ENCODE measurements around the gene SLC10A1. TPM values are rescaled to one million over a fixed set of nuclear protein-coding genes. Genes with fewer than 3 reads are reported as not detected.

SLC10A1 gene
- total and polyA plus RNA-seq, 2 of the 4 experiments (the other 2 are of a cell fraction) = 0.03 TPM; not detected in 1

- no peak overlapping the region for H2AFZ ChIP-seq (replicated peaks; ENCODE audit: low read length, poor library complexity)
- H4K91ac ChIP-seq (ENCODE audit: insufficient read depth, low read depth, low read length) = no peak overlapping the region
- no peak for DNase-seq
- intact Hi-C loops (cut with micrococcal nuclease) = no loop called here
- H3K4me3 ChIP-seq (ENCODE audit: insufficient read depth, low read depth, low read length) = no peak overlapping the region
- no peak overlapping the region for H2BK5ac ChIP-seq (ENCODE audit: low read depth, low read length, poor library complexity, severe bottlenecking)
- no peak overlapping the region for H2BK120ac ChIP-seq (ENCODE audit: low read depth, low read length)
- in situ Hi-C loops (cut with MboI; ENCODE audit: low sequenced_read_pairs) = no loop called here
- H3K18ac ChIP-seq (ENCODE audit: low read depth, low read length) = no peak overlapping the region
- dilution Hi-C loops (cut with HindIII; ENCODE audit: low sequenced_read_pairs, unreplicated experiment) = no loop called here
- no peak for ATAC-seq (ENCODE audit: low read depth)
- WGBS, 2 experiments (ENCODE audit: extremely low coverage in 2 of 2, insufficient read length in 1 of 2) = no CpG with 5 or more reads among the region's 1 CpG
- H4K5ac ChIP-seq (ENCODE audit: low read depth, low read length) = no peak overlapping the region
- H2BK20ac ChIP-seq (ENCODE audit: low read depth, low read length) = no peak overlapping the region
- no TSS peak for BruUV-seq (replicated peaks)
- H3K4me2 ChIP-seq (ENCODE audit: low read depth, low read length) = no peak overlapping the region
- no peaks in the 10 kb centered on the region for H3K79me1 ChIP-seq (ENCODE audit: low read depth in 1 of 2, low read length in 2 of 2)
- no peaks in the 10 kb centered on the region for H3K4me1 ChIP-seq (ENCODE audit: control insufficient read depth, insufficient read depth, low read length)
- no peak overlapping the region for H3K23ac ChIP-seq (ENCODE audit: low read depth, low read length)
- H3K56ac ChIP-seq (ENCODE audit: extremely low read depth, insufficient read depth, low read length) = no peak overlapping the region
- no peak overlapping the region for H3K9ac ChIP-seq (ENCODE audit: low read depth, low read length)
- H3K27ac ChIP-seq (ENCODE audit: insufficient read depth, low read length) = no peak overlapping the region
- TF ChIP-seq CEBPB (IDR thresholded peaks at IDR 0.05; ENCODE audit: low read depth, low read length) = no peak
- no peak for TF ChIP-seq RAD21 (IDR thresholded peaks at IDR 0.05; ENCODE audit: low read length)
- TF ChIP-seq RFX5 (IDR thresholded peaks at IDR 0.05; ENCODE audit: low read depth, low read length) = no peak
- no peak for TF ChIP-seq MAFK (IDR thresholded peaks at IDR 0.05; ENCODE audit: low read depth, low read length)
- TF ChIP-seq USF2 (IDR thresholded peaks at IDR 0.05; ENCODE audit: low read depth, low read length) = no peak
- no peak for TF ChIP-seq FOS (IDR thresholded peaks at IDR 0.05; ENCODE audit: low read depth, low read length)
- no peak for TF ChIP-seq RCOR1 (IDR thresholded peaks at IDR 0.05; ENCODE audit: insufficient replicate concordance, low read length)
- TF ChIP-seq, protein P1, sequence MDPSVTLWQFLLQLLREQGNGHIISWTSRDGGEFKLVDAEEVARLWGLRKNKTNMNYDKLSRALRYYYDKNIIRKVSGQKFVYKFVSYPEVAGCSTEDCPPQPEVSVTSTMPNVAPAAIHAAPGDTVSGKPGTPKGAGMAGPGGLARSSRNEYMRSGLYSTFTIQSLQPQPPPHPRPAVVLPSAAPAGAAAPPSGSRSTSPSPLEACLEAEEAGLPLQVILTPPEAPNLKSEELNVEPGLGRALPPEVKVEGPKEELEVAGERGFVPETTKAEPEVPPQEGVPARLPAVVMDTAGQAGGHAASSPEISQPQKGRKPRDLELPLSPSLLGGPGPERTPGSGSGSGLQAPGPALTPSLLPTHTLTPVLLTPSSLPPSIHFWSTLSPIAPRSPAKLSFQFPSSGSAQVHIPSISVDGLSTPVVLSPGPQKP (IDR thresholded peaks at IDR 0.05; ENCODE audit: borderline replicate concordance, low read depth, low read length) = no peak
- TF ChIP-seq BHLHE40 (IDR thresholded peaks at IDR 0.05; ENCODE audit: low read depth, low read length) = no peak
- no peak for TF ChIP-seq POLR2A (IDR thresholded peaks at IDR 0.05; ENCODE audit: low read depth, low read length)
- no peak for TF ChIP-seq MXI1 (IDR thresholded peaks at IDR 0.05; ENCODE audit: borderline replicate concordance, low read depth, low read length)
- TF ChIP-seq NFE2L2 (IDR thresholded peaks at IDR 0.05; ENCODE audit: low read depth, low read length) = no peak
- TF ChIP-seq, protein P2, sequence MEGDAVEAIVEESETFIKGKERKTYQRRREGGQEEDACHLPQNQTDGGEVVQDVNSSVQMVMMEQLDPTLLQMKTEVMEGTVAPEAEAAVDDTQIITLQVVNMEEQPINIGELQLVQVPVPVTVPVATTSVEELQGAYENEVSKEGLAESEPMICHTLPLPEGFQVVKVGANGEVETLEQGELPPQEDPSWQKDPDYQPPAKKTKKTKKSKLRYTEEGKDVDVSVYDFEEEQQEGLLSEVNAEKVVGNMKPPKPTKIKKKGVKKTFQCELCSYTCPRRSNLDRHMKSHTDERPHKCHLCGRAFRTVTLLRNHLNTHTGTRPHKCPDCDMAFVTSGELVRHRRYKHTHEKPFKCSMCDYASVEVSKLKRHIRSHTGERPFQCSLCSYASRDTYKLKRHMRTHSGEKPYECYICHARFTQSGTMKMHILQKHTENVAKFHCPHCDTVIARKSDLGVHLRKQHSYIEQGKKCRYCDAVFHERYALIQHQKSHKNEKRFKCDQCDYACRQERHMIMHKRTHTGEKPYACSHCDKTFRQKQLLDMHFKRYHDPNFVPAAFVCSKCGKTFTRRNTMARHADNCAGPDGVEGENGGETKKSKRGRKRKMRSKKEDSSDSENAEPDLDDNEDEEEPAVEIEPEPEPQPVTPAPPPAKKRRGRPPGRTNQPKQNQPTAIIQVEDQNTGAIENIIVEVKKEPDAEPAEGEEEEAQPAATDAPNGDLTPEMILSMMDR (conservative IDR thresholded peaks at IDR 0.05; ENCODE audit: low read depth, low read length) = no peak
- no peak for TF ChIP-seq CHD1 (IDR thresholded peaks at IDR 0.05; ENCODE audit: low read depth, low read length)
- TF ChIP-seq MAZ (IDR thresholded peaks at IDR 0.05; ENCODE audit: borderline replicate concordance, low read depth, low read length) = no peak
- no peak overlapping the region for H2AK9ac ChIP-seq (replicated peaks; ENCODE audit: low read depth, low read length, poor library complexity)
- CTCF ChIA-PET = interaction anchor here (0.6 kb wide), 1 partner anchor 489 kb away, joined by 5 read pairs; no protein-coding TSS in a partner anchor
- no peaks in the 10 kb centered on the region for H3K36me3 ChIP-seq (ENCODE audit: control insufficient read depth, insufficient read depth, low read length)
- H2BK15ac ChIP-seq (ENCODE audit: low read depth, low read length) = no peak overlapping the region
- no peak overlapping the region for H3K4ac ChIP-seq (ENCODE audit: low read depth, low read length)
- H4K20me1 ChIP-seq (ENCODE audit: insufficient read depth, low read length) = no peaks in the 10 kb centered on the region
- no peaks in the 10 kb centered on the region for H3K9me3 ChIP-seq (ENCODE audit: control insufficient read depth, insufficient read depth, low read length)
- H2AK5ac ChIP-seq (ENCODE audit: low read depth, low read length) = no peak overlapping the region
- H3K9me1 ChIP-seq (ENCODE audit: insufficient read depth, low read length) = no peaks in the 10 kb centered on the region
- H4K8ac ChIP-seq (ENCODE audit: low read depth in 2 of 2, low read length in 2 of 2) = no peak overlapping the region
- H3K14ac ChIP-seq (replicated peaks; ENCODE audit: low read depth, low read length) = no peak overlapping the region
- H3K27me3 ChIP-seq (ENCODE audit: control insufficient read depth, insufficient read depth, low read length) = peaks cover 19% of the 10 kb centered on the region
- POLR2A ChIA-PET (ENCODE audit: unreplicated experiment) = interaction anchor here (0.7 kb wide), 1 partner anchor 201 kb away, joined by 8 read pairs; no protein-coding TSS in a partner anchor
Measured at GRCh38 chr14:69807192-69807591, 10.2 kb upstream of the SLC10A1 start.
